ENCODE results near the gene GAS2L3. TPM values are rescaled to one million over a fixed set of nuclear protein-coding genes. Genes with fewer than 3 reads are reported as not detected.

GAS2L3 gene
- total RNA-seq, 4 donors from 2014 or later: 83.2 to 150 (median 115) TPM

DNA sequence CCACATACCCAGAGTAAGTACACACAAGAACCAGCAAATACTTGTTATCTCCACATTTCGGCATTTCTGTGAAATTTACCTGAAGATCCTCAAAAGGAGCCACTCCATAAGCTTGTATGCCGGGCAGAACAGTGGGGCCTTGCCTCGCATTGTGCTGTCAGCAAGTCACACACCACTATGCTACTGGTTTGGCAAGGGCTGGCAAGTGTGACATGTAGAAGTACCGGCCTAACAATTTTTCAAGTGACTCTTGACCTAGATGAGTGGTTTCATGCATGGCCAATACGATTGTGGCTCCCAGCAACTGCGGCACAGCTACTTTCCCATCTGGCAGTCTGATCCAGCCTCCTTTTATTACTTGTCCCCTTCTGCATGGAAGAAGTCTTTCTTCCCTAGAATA is 69.8 kb downstream of the GAS2L3 start:
- peaks cover 0 to 40% (median 0%) of the 10 kb centered on the region in 3 donors for H3K36me3 ChIP-seq
- 93 to 95% methylated on average over 6 of the region's 6 CpGs for WGBS, 2 donors
- H3K4me3 ChIP-seq: no peak overlapping the region
- no peak for DNase-seq (ENCODE audit: low spot score in 2 of 2)
- H3K27ac ChIP-seq: no peak overlapping the region
- no peaks in the 10 kb centered on the region for H3K4me1 ChIP-seq
- TF ChIP-seq EP300 (IDR thresholded peaks at IDR 0.05): no peak
- no peak for TF ChIP-seq POLR2A (IDR thresholded peaks at IDR 0.05)
- TF ChIP-seq, protein P1, sequence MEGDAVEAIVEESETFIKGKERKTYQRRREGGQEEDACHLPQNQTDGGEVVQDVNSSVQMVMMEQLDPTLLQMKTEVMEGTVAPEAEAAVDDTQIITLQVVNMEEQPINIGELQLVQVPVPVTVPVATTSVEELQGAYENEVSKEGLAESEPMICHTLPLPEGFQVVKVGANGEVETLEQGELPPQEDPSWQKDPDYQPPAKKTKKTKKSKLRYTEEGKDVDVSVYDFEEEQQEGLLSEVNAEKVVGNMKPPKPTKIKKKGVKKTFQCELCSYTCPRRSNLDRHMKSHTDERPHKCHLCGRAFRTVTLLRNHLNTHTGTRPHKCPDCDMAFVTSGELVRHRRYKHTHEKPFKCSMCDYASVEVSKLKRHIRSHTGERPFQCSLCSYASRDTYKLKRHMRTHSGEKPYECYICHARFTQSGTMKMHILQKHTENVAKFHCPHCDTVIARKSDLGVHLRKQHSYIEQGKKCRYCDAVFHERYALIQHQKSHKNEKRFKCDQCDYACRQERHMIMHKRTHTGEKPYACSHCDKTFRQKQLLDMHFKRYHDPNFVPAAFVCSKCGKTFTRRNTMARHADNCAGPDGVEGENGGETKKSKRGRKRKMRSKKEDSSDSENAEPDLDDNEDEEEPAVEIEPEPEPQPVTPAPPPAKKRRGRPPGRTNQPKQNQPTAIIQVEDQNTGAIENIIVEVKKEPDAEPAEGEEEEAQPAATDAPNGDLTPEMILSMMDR (IDR thresholded peaks at IDR 0.05): no peak
- H3K27me3 ChIP-seq: no peaks in the 10 kb centered on the region
- peaks cover 0 to 8% (median 0%) of the 10 kb centered on the region in 4 donors for H3K9me3 ChIP-seq

GRCh38 chr12:100646896-100647295 is 73.4 kb downstream of the GAS2L3 start:
- Histone ChIP-seq H3K27me3 (no peaks in the 10 kb centered on the region), H3K27ac (no peak overlapping the region), H3K4me3 (no peak overlapping the region), H3K9me3 (peaks cover 0 to 8% (median 0%) of the 10 kb centered on the region in 4 donors), H3K4me1 (no peaks in the 10 kb centered on the region), H3K36me3 (peaks cover 0 to 33% (median 0%) of the 10 kb centered on the region in 3 donors)
- WGBS, 2 donors: 84 to 89% methylated on average over 8 of the region's 8 CpGs
- no peak for DNase-seq (ENCODE audit: low spot score in 2 of 2)
- no peak for TF ChIP-seq EP300 (IDR thresholded peaks at IDR 0.05)
- TF ChIP-seq, protein P1 (IDR thresholded peaks at IDR 0.05): no peak
- no peak for TF ChIP-seq POLR2A (IDR thresholded peaks at IDR 0.05)

- Histone ChIP-seq H3K27ac (no peak overlapping the region), H3K4me3 (no peak overlapping the region), H3K9me3 (no peaks in the 10 kb centered on the region), H3K4me1 (no peaks in the 10 kb centered on the region), H3K36me3 (peaks cover 0 to 1% (median 0%) of the 10 kb centered on the region in 3 donors), H3K27me3 (no peaks in the 10 kb centered on the region)
- TF ChIP-seq, protein P1 (IDR thresholded peaks at IDR 0.05): no peak
- no peak for TF ChIP-seq EP300 (IDR thresholded peaks at IDR 0.05)
- TF ChIP-seq POLR2A (IDR thresholded peaks at IDR 0.05): no peak
- 75 to 95% methylated on average over 3 of the region's 3 CpGs for WGBS, 2 donors
- no peak for DNase-seq (ENCODE audit: low spot score in 2 of 2)
These were observed 77.6 kb downstream of the GAS2L3 start for GRCh38 chr12:100651108-100651507.

DNA sequence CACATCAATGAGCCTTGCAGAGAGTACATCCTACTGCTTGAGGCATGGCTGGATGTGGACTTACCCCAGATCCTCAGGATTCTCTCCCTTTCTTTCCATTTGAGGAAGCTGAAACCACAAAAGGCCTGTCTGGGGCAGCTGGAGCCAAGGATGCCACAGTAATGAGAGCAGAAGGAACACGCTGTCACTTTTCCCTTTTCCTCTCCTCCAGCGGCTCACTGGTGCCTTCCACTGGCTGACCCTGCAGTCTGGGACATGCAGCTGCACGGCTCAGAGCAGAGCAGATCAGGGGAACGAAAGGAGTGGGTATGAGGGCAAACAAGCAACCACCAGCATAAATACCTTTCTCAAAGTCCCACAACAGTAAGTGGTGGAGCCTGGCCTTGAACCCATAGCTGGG is 78.2 kb downstream of the GAS2L3 start:
- 53 to 62% methylated on average over 4 of the region's 4 CpGs for WGBS, 2 donors
- Histone ChIP-seq H3K4me1 (no peaks in the 10 kb centered on the region), H3K36me3 (no peaks in the 10 kb centered on the region), H3K9me3 (no peaks in the 10 kb centered on the region), H3K27ac (no peak overlapping the region), H3K4me3 (no peak overlapping the region), H3K27me3 (no peaks in the 10 kb centered on the region)
- TF ChIP-seq, protein P1 (IDR thresholded peaks at IDR 0.05): no peak
- TF ChIP-seq POLR2A (IDR thresholded peaks at IDR 0.05) (no peak), EP300 (IDR thresholded peaks at IDR 0.05) (no peak)
- no peak for DNase-seq (ENCODE audit: low spot score in 2 of 2)

DNA sequence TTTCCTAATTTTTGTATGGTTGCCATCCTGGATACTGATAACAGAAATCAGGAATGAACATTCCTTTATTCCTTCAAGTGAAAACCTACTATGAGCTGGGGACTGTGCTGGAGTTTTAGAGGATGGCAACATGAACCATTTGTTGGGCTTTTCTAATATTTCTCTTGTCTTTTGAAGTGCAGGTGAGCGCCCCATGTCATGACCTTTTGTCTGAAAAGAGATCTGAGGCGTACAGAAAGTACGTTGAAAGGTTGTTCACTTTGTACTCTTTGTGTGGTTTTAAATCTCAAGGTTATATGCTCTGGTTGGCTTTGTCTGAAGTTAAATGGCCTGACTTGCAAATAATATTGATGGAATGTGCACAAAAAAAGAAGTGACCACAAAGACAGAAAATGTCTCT is 79.0 kb downstream of the GAS2L3 start:
- no peak for TF ChIP-seq POLR2A (IDR thresholded peaks at IDR 0.05)
- TF ChIP-seq, protein P1 (IDR thresholded peaks at IDR 0.05): no peak
- TF ChIP-seq EP300 (IDR thresholded peaks at IDR 0.05): no peak

More for the DNA sequence above, 79.0 kb downstream of the GAS2L3 start:
- Histone ChIP-seq H3K4me1 (no peaks in the 10 kb centered on the region), H3K4me3 (no peak overlapping the region), H3K27me3 (no peaks in the 10 kb centered on the region), H3K9me3 (peaks cover 0 to 7% (median 0%) of the 10 kb centered on the region in 4 donors), H3K27ac (no peak overlapping the region), H3K36me3 (no peaks in the 10 kb centered on the region)
- 77 to 85% methylated on average over 3 of the region's 3 CpGs for WGBS, 2 donors
- DNase-seq (ENCODE audit: low spot score in 2 of 2): no peak

Measured in tibial nerve (tissue), 4 donors.